A549 (cell line): ENCODE results near the gene LMTK2. TPM values are rescaled to one million over a fixed set of nuclear protein-coding genes. Genes with fewer than 3 reads are reported as not detected.

Source experiments
- ATAC-seq, 2 experiments: fragments of 200-7000 bp in 1 of 2; fragments of >200 bp in 1 of 2; cut with Nextera tagmentation in 1 of 2; cut with Tn5 transposase in 1 of 2; 3 replicates each; pipeline versions ENCODE4 v1.8.0 to v1.9.1; 2018 to 2020; ENCODE audit warnings: mild to moderate bottlenecking in 1 of 2, moderate library complexity in 1 of 2
- CTCF ChIA-PET: fragments of 300-600 bp; sonication (Branson Sonifier 250); formaldehyde crosslinking; extraction: SDS; loops from one replicate; lab custom pipeline; 2021; ENCODE audit warnings: antibody characterized with exemption, inconsistent platforms; lab: Yijun Ruan, JAX
- POLR2A ChIA-PET: fragments of 350-600 bp; formaldehyde crosslinking; extraction: SDS; loops from one replicate; lab custom pipeline; 2021; ENCODE audit warnings: antibody characterized with exemption, inconsistent platforms; lab: Yijun Ruan, JAX
- DNase-seq, 2 experiments: peaks; one replicate each; pipeline versions ENCODE4 v3.0.0 to v3.0.0-alpha.2; 2011 to 2016; ENCODE audit warnings: low read depth in 1 of 2, low spot score in 1 of 2
- FAIRE-seq: peaks from 2 replicates; lab custom pipeline; 2011; peaks lifted over from hg19 to GRCh38; lab: Jason Lieb, UNC
- H3K27ac ChIP-seq, 2 experiments: fragments of >200 bp; sonication (Bioruptor Twin); formaldehyde crosslinking; 3 replicates each; pipeline ENCODE4 v1.5.1; 2016 to 2017
- H3K4me1 ChIP-seq: fragments of >200 bp; sonication (Bioruptor Twin); formaldehyde crosslinking; 3 replicates; pipeline ENCODE4 v1.6.1; 2016
- H3K4me2 ChIP-seq: fragments of >200 bp; sonication (Bioruptor Twin); formaldehyde crosslinking; 3 replicates; pipeline ENCODE4 v1.6.1; 2016
- H3K4me3 ChIP-seq: fragments of >200 bp; sonication (Bioruptor Twin); formaldehyde crosslinking; 3 replicates; pipeline ENCODE4 v1.5.1; 2016
- H3K9me3 ChIP-seq: fragments of >200 bp; sonication (Bioruptor Twin); formaldehyde crosslinking; 3 replicates; pipeline ENCODE4 v1.6.1; 2016
- ATOH8 ChIP-seq: fragments of 250-450 bp; sonication (Bioruptor Pico); IDR thresholded peaks from 2 replicates; pipeline ENCODE4 v1.5.0; 2020; ENCODE audit warnings: low read depth, mild to moderate bottlenecking, moderate library complexity
- BCL3 ChIP-seq: fragments of >200 bp; sonication (Bioruptor Twin); formaldehyde crosslinking; IDR thresholded peaks from 3 replicates; pipeline ENCODE4 v1.6.1; 2016
- CEBPB ChIP-seq, 2 experiments: fragments of >200 bp in 1 of 2; sonication (Bioruptor Twin) in 1 of 2; formaldehyde crosslinking in 1 of 2; IDR thresholded peaks; 2 replicates each; pipeline ENCODE4 v1.6.1; 2012 to 2016
- EHF ChIP-seq: fragments of 250-450 bp; sonication (Bioruptor Pico); IDR thresholded peaks from 2 replicates; pipeline ENCODE4 v1.5.0; 2020; ENCODE audit warnings: mild to moderate bottlenecking
- EHMT2 ChIP-seq: fragments of 200-600 bp; sonication (generic); IDR thresholded peaks from 2 replicates; pipeline ENCODE4 v1.6.1; 2016; ENCODE audit warnings: antibody characterized with exemption, low read depth, mild to moderate bottlenecking, moderate library complexity
- ELK1 ChIP-seq: fragments of 150-350 bp; IDR thresholded peaks from 2 replicates; pipeline ENCODE4 v1.6.1; 2014; ENCODE audit warnings: low read depth, mild to moderate bottlenecking, low read length
- HDAC2 ChIP-seq: fragments of 200-600 bp; sonication (generic); IDR thresholded peaks from 2 replicates; pipeline ENCODE4 v1.6.1; 2016
- HEYL ChIP-seq: fragments of 250-450 bp; sonication (Bioruptor Pico); IDR thresholded peaks from 2 replicates; pipeline ENCODE4 v1.8.0; 2021; ENCODE audit warnings: mild to moderate bottlenecking, moderate library complexity
- HMGXB4 ChIP-seq: fragments of 250-450 bp; sonication (Bioruptor Pico); IDR thresholded peaks from 2 replicates; pipeline ENCODE4 v1.5.0; 2021; ENCODE audit warnings: mild to moderate bottlenecking, moderate library complexity, borderline replicate concordance
- HOXB13 ChIP-seq: fragments of 250-450 bp; sonication (Bioruptor Pico); IDR thresholded peaks from 2 replicates; pipeline ENCODE4 v1.5.0; 2020; ENCODE audit warnings: low read depth, mild to moderate bottlenecking, moderate library complexity
- JUN ChIP-seq, 2 experiments: fragments of >200 bp; sonication (Bioruptor Twin); formaldehyde crosslinking; IDR thresholded peaks; 2 replicates in 1 of 2; 3 replicates in 1 of 2; pipeline ENCODE4 v1.6.1; 2016 to 2017
- JUNB ChIP-seq: fragments of >200 bp; sonication (Bioruptor Twin); formaldehyde crosslinking; IDR thresholded peaks from 2 replicates; pipeline ENCODE4 v1.6.1; 2016
- MAX ChIP-seq: IDR thresholded peaks from 2 replicates; pipeline ENCODE4 v1.6.1; 2012
- REST ChIP-seq: fragments of 200-600 bp; sonication (generic); IDR thresholded peaks from 2 replicates; pipeline ENCODE4 v1.6.1; 2016; ENCODE audit warnings: antibody characterized with exemption, mild to moderate bottlenecking, moderate library complexity
- TFCP2L1 ChIP-seq: fragments of 250-450 bp; sonication (Bioruptor Pico); IDR thresholded peaks from 2 replicates; pipeline ENCODE4 v1.5.0; 2021; ENCODE audit warnings: mild to moderate bottlenecking
- USF2 ChIP-seq: fragments of 450-650 bp; IDR thresholded peaks from 2 replicates; pipeline ENCODE4 v1.6.1; 2014; ENCODE audit warnings: antibody characterized with exemption
- ZC3H11A ChIP-seq: fragments of 450-650 bp; IDR thresholded peaks from 2 replicates; pipeline ENCODE4 v1.6.1; 2014; ENCODE audit warnings: antibody characterized with exemption, mild to moderate bottlenecking
- ZSCAN20 ChIP-seq: fragments of 250-450 bp; sonication (Bioruptor Pico); IDR thresholded peaks from 2 replicates; pipeline ENCODE4 v1.8.0; 2022; ENCODE audit warnings: mild to moderate bottlenecking, moderate library complexity
- WGBS: methylation state at CpG from one replicate; pipeline ENCODE4 v1.1.6; 2017; ENCODE audit errors: missing lambda C conversion rate; 5-methylcytosine and 5-hydroxymethylcytosine counted together
- polyA plus RNA-seq, 4 experiments: library from polyadenylated mRNA; depleted of rRNA in 3 of 4; stranded (reverse); fragments of >200 nt; fragmentation: RNase III in 1 of 4; extraction: RNeasy Plus Mini Kit Qiagen cat#74134 plus additional on column Dnase treatment in 1 of 4; gene quantifications; 2 replicates in 3 of 4; 3 replicates in 1 of 4; pipeline ENCODE4 v1.2.3, GENCODE V29; 2011 to 2017

Gene LMTK2
- polyA plus RNA-seq, 2 of the 4 experiments (the other 2 are of a cell fraction) = 7.9 to 13.0 TPM

- TF ChIP-seq JUN (IDR thresholded peaks at IDR 0.05) (no peak), ELK1 (no peak)
Measured at GRCh38 chr7:98229991-98230745, 123.5 kb downstream of the LMTK2 start (continued).

GRCh38 chr7:98230746-98231471, 124.2 kb downstream of the LMTK2 start:
- Histone ChIP-seq H3K4me3 (no peak overlapping the region), H3K4me2 (no peak overlapping the region), H3K27ac (no peak overlapping the region), H3K9me3 (no peaks in the 10 kb centered on the region), H3K4me1 (no peaks in the 10 kb centered on the region)
- no peak for FAIRE-seq
- TF ChIP-seq HDAC2 (no peak), HEYL (no peak), HMGXB4 (CRISPR knock-in tag) (no peak), ATOH8 (CRISPR knock-in tag) (no peak), REST (no peak), EHF (CRISPR knock-in tag) (no peak), TFCP2L1 (CRISPR knock-in tag) (no peak), ZC3H11A (no peak), HOXB13 (CRISPR knock-in tag) (no peak), JUNB (no peak), USF2 (no peak), MAX (no peak), ZSCAN20 (no peak), CEBPB (IDR thresholded peaks at IDR 0.05) (no peak), EHMT2 (no peak), BCL3 (no peak)
- peak; percentile 5 to 12; a peak in 1 of 6 replicates for ATAC-seq
- 82% methylated on average over 13 of the region's 30 CpGs for WGBS
- ChIA-PET POLR2A (no interaction called here), CTCF (no interaction called here)
- no peak for DNase-seq
